ENCODE data around the gene STT3A.

Gene STT3A

DNA sequence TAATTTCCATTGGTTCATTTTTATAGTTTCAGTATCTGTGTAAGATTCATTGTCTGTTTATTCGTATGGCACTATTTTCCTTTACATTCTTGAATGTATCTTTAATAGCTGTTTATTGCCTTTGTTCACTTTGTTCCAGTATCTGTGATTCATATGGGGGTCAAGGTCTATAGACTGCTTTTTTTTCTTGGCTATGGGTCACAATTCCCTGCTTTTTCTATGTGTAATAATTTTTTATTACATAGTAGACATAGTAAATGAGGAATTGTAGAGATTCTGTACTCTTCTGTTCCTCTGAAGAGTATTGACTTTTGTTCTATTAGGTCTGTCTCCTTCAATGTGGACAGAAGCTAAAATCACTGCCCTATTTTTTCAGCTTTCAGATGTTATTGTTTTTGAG lies 77.5 kb downstream of the STT3A start:
- no peak for DNase-seq

- DNase-seq = no peak
Measured at GRCh38 chr11:125671561-125671960, 78.9 kb downstream of the STT3A start.
